C4-2B (cell line): Measurements from ENCODE around the gene MVB12B.

ENCODE experiments used
- CTCF ChIP-seq: fragments of 450-650 bp; conservative IDR thresholded peaks from 2 replicates; pipeline ENCODE4 v1.5.1; 2017; ENCODE audit warnings: mild to moderate bottlenecking
- ZFX ChIP-seq: fragments of 450-650 bp; IDR thresholded peaks from 2 replicates; pipeline ENCODE4 v1.6.1; 2017

- TF ChIP-seq CTCF (no peak), ZFX (no peak)
Measured at GRCh38 chr9:126459546-126459945, 132.9 kb downstream of the MVB12B start.
